Stimulated activated CD8-positive, alpha-beta memory T cell treated with anti-CD3 and anti-CD28 coated beads, Interleukin-12 subunit alpha, Interleukin-12 subunit beta, amount 100 ng/mL, for 4 hours (primary cell): ENCODE results near the gene CHN2.
"Not testable (repeated sequence)": the region's sequence is repeated elsewhere in the genome, so short reads cannot be mapped to it uniquely, and the experiment has no call there.

Experiments used
- DNase-seq: peaks from one replicate; pipeline ENCODE4 v3.0.0-alpha.2; 2020; ENCODE audit warnings: low read depth

Gene CHN2

DNA sequence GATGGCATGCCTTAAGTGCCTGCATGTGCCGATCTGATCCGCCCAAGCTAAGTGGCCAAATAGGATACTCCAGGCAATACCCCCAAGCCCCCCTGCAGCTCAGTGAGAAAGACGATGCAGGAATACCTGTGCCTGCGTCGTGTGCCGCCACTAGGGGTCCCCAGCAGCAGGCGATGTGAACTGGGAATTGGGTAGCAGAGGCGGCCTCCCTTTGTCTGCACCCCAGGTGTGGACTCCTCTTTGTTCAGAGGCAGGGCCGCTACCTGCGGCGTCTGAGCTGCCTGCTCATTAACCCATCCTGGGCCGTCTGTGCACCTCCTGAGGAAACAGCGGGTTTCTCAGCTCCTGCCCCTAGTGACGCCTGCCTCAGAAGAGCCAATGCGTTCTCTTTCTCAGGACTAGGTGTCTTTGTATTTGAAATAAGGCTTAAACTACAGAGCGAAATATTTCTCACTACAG is 4.8 kb upstream of the CHN2 start:
- DNase-seq: peak; percentile 38

DNA sequence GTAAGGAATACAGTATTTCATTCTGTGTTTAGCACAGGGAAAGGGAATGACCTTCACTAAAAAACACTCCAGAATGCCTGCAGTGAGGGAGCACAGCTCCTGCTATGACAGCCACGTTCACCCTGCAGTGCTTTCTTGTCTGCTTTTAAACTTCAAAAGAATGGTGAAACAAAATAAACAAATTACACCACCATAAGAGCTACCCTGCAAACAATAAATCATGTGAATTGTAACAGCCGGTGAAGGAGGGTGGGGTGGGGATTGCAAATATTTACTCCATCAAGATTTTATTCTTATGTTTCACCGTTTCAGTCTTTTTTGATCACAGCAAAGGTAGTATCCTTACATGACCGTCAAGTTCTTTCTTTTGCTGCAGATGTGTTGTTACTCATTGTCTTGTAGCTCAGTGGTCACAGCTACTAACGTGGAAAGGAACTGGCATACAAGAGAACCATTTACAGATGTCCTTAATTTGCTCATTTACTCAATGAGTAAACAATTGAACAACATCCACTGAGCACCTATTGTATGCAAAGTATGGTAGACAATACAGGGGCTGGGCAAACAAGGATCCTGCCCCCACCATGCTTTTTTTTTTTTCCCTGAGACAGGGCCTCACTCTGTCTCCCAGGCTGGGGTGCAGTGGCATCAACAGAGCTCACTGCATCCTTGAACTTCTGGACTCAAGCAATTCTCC is 4.1 kb upstream of the CHN2 start:
- DNase-seq: no peak

DNA sequence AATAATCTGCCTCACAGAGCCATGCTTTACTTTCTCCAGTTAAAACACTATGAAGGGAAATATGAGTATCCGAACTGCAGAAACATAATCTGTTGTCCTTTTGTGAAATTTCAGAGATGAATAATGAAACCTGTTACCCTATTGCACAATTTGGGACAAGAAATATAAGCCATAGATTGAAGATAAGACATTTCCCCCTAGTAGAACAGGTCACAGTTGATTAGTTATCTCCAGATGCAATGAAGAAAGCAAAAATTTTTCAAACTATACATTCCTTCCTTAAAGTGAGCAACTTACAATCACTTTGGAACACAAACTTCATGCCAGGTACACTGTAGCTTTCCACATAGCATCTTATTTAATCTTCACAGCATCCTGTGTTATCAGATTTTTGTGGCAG is 2.3 kb upstream of the CHN2 start:
- no peak for DNase-seq

- no peak for DNase-seq
Observed at GRCh38 chr7:29192811-29193210, 1.8 kb upstream of the CHN2 start.

DNA sequence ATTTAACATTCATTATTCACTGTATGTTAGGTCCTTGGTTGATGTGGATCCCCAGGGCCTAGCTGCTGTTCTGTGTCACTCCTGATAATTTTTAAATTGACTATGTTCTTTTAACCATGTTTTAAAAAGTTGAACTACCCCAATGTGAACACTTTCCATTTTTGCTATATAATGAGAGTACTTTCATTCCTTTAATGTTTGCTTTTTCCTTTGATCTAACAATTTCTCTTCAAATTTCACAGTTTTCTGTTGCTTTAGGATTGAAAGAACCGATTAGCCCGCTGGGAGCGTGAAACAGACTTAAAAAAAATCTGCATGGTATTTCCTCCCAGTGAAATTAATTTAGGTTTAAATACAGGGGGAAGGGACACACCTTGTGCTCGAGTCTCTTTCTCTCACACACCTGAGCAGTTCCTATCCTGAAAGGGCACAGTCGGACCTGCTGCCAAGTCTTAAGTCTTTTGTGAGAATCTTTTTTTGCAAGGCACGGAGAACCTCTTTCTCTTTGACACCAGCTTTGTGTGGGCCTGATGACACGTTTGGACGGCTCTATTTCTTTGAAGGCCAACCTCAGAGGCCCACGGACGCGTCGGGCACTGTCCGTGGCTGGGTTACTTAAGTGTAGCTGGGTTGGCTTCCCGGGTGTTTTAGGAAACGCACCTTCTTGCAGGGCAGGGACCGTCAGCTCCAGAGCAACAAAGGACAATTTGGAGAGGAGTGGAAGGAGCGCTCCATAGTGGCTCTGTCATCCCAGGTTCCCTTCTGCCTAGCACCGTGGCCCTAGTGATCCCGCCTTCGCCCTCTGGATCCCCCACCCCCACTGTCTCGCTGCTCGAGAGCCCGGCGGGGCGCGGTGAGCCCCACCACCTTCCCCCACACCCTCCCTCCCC is 1.0 kb upstream of the CHN2 start:
- no peak for DNase-seq

DNA sequence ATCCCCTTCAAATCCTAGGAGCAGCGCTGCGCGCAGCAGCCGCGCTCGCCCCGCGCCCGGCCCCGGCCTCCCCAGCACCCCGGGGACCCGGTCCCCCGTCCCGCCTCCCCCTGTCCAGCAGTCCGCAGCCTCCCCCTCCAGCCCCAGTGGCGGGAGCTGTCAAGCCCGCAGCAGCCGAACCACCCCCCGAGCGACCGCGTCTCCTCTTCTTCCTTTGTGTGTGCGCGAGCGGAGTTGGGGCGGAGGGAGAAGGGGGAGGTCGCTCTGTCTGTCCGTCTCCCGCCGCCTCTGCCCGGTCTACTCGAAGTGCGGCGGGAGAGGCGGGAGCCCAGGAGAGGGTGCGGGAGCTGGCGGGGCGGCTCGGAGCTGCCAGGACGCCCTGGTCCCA is 375 bp upstream of the CHN2 start:
- no peak for DNase-seq

DNA sequence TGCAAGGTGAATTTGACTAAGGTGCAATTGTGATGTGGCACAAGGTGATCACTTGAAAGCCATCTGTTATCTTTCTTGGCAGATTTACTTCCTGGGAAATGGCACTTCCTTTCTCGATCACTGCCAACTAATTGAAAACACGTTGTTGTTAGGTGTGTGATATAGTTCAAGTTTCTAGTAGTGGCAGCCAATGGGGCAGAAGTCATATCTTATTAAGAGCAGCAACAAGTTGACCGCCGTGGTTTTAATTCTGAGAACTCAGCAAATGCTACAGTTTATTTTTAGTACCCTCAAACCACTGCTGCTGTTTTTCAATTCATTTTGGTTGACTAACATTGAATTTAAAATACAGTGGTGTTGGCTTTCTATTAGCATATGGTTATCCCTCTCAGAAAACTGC is 1.6 kb downstream of the CHN2 start:
- no peak for DNase-seq

DNA sequence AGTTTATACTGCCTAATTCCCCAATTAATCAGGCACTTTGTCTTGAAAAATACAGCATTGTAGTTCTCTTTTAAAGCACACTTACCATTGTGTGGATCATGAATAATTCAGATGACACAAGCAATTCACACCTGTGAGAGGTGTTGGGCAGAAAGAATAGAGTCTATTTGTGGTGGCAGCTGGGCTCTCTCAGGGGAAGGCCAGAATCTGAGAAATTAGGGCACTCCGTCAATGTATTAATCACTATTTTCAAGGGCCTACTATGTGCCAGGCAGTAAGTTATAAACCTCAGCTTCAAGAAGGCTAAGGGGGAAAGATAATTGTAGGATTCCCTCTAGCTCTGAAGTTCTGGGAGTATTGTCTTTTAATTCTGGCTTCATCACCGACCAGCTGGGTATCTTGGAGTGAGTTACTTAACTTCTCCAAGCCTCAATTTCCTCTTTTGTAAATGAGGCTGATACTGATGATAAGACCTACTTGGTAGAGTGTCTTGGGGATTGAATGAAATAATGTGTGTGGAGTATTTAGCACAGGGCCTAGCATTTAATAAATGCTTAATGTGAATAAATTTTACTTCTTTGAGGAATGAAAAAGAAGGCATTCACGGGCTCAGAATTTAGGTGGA is 2.5 kb downstream of the CHN2 start:
- DNase-seq: no peak

- DNase-seq: no peak
Observed at GRCh38 chr7:29197916-29198315, 3.3 kb downstream of the CHN2 start.

DNA sequence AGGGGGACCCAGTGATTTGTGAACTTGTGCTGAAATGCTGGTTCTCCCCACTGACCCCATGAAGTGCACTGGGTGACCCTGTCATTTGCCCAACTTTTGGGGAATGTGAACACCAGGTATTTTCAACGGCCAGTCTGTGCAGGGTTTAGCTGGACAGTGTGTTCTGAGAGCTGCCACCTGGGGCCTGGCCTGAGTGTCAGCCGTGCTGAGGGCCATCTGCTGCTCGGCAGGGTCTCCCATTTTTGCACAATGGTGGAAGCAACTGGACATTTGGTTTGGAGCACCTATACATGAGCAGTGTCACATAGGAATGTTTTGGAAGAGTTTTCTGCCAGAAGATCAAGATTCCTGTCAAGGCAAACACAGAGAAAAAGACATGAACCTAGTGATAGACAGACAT is 5.2 kb downstream of the CHN2 start:
- no peak for DNase-seq

DNA sequence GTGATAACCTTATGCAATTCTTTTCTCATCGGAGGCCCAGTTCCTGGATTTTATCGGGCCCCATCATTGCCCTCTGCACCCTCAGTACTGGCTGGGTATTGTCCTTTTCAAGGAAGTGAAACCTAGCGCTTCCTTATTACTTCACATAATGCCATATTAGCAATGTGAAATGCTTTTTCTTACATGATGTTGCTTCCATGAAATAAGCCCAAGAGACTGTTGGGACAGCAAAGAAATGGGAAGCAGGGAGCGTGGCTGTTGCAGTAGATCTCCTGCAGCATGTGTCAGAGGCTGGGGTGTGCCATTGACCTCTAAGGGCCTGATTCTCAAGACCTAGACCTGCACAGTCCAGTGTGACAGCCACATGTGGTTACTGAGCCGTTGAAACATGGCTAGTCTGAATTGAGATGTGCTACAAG is 8.1 kb downstream of the CHN2 start:
- DNase-seq: no peak

DNA sequence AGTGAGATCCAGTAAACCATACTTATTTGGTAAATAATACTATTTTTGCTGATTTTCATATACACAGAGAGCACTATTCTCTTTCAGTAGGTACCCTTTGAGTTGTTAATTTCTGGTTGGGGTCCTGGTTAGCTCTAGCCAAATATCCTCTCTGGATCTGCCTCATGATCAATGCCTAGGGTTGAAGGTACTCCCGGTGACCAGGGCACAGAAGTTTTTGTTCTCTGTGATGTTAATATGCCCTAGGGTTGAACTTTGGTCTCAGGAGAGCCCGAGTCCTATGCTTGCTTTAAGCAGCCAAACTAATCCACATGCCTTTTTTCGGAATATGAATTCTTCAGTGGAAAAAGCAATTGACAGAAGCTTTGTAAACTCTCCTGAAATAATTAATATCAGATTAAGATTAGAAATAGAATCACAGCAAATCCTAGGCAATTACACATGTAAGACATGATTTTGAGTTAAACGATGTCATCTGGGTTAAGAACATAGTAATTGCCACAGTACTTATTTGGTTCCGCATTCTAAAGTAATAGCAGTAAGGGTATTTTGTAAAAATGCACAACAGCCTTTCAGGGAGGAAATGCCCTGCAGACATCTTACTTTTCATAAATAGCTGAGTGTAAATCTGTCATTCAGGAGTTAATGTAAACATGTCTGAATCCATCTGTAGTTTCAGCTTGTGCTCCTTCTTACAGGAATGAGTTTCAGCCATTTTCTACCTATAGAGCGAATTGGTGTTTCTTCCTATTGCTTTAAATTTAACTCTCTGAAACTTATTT is 10.1 kb downstream of the CHN2 start:
- DNase-seq: no peak

DNA sequence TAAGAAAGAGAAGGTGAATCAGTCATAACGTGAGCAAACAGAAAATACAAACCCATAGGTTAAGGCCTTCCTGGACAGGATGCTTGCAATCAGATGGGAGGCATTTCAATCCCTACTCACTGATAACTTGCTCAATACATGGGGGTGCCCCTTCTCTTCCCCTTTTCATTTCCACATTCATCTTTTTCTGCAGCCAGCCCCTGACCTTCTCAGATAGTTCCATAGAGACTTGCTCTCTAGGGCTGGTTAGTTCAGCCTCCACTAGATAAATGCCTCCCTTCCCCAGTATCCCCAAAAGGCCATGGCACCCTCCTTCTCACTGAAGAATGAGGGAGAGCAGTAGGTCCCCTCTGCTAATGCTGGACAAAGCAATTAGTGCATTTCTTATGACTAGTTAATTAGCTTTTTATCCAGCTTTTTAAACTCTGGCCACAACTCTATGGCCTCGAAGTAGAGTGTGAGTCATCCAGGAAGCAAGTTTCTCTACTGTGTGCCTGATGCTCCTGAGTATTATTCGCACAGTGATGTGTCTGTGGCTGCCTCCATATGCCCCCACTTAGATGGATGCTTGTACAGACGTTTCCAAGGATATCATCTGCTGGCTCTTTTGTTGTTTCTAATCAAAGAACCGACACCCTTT is 12.7 kb downstream of the CHN2 start:
- no peak for DNase-seq

GRCh38 chr7:29208410-29209250 is 14.1 kb downstream of the CHN2 start:
- DNase-seq: no peak

GRCh38 chr7:29209745-29210144 is 15.2 kb downstream of the CHN2 start:
- DNase-seq: no peak

DNA sequence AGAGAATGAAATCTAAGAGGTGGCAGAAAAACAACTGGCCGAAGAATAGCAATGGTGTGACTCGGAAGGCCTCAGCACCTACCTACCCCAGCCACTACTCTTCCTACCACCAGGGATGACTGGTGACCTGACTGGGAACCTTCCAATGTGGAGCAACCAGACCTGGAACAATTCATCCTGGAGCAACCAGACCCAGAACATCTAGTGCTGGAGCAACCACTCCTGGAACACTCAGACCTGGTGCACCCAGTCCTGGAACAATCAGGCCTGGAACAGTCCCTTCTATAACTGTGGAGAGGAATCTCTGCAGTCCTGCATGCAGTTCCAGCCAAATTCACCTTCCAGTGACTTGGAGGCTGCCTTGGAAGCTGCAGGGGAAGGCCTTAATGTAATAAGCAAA is 18.2 kb downstream of the CHN2 start:
- not testable (repeated sequence) for DNase-seq

DNA sequence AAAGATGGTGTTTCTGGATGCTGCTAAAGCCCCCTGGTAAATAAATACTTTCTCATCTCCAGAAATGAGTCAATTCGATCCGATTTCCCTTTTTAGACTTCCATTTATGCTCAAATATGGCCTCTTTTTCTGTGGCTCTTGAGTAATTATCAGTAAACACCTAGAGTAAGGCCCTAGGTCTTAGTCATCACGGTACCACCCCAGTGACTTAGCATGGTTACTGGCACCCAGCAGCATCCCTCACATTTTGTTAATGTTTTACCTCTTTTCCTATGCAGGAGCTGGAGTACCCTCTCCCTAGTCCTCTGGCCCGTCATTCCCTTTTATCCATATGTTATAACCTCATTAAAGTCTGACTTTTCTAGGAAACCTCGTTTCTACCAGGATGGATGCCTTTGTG is 19.5 kb downstream of the CHN2 start:
- no peak for DNase-seq

- no peak for DNase-seq
Observed at GRCh38 chr7:29214816-29215215, 20.2 kb downstream of the CHN2 start.

- no peak for DNase-seq
Observed at GRCh38 chr7:29216128-29216527, 21.6 kb downstream of the CHN2 start.

DNA sequence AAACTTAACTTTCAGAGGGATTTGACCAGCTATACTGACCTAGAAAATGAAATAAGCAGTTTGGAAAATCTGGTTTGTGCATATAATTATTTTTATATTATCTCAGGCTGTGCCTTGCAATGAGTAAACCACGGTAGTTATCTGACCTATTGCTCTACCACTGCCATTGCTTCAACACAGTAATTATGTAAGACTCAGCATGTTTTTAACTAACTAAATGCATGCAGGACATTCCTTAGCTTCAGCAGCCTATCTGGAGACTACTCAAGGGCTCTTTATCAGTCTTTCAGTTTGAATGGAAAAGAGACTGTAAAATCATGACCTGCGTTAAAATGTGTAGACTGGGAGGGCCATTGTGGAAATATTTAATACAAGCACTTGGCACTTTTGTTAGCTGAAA is 22.5 kb downstream of the CHN2 start:
- no peak for DNase-seq

- DNase-seq: no peak
Observed at GRCh38 chr7:29224726-29225125, 30.2 kb downstream of the CHN2 start.
